GM23338 (cell line): Measurements from ENCODE around the gene ARHGAP10.

Source experiments
- CREB1 ChIP-seq: fragments of 250-450 bp; sonication (Bioruptor Pico); IDR thresholded peaks from 2 replicates; pipeline ENCODE4 v1.5.0; 2020; ENCODE audit warnings: low read depth, mild to moderate bottlenecking, moderate library complexity
- ETS1 ChIP-seq: IDR thresholded peaks from 2 replicates; pipeline ENCODE4 v1.6.1; 2016; ENCODE audit warnings: antibody characterized with exemption
- EZH2 ChIP-seq: fragments of 200-600 bp; sonication (generic); IDR thresholded peaks from one replicate; pipeline ENCODE4 v1.8.0; 2017; ENCODE audit warnings: antibody characterized with exemption, mild to moderate bottlenecking, low read depth; ENCODE audit not compliant: unreplicated experiment
- EZH2phosphoT487 ChIP-seq: fragments of 200-600 bp; sonication (generic); IDR thresholded peaks from one replicate; pipeline ENCODE4 v1.8.1; 2018; ENCODE audit warnings: antibody characterized with exemption; ENCODE audit not compliant: unreplicated experiment
- JUNB ChIP-seq: IDR thresholded peaks from one replicate; pipeline ENCODE4 v1.6.1; 2016; ENCODE audit warnings: antibody characterized with exemption; ENCODE audit not compliant: unreplicated experiment
- POLR2AphosphoS5 ChIP-seq: IDR thresholded peaks from 2 replicates; pipeline ENCODE4 v1.6.1; 2016; ENCODE audit warnings: antibody characterized with exemption, low read depth
- STAT1 ChIP-seq: IDR thresholded peaks from one replicate; pipeline ENCODE4 v1.6.1; 2016; ENCODE audit warnings: antibody characterized with exemption; ENCODE audit not compliant: unreplicated experiment
- ZNF462 ChIP-seq: fragments of 250-450 bp; sonication (Bioruptor Pico); IDR thresholded peaks from 2 replicates; pipeline ENCODE4 v1.5.0; 2020; ENCODE audit warnings: mild to moderate bottlenecking, moderate library complexity
- TF ChIP-seq, protein P1 (sequence below), 2 experiments: fragments of 200-600 bp in 1 of 2; sonication (generic) in 1 of 2; conservative IDR thresholded peaks; 2 replicates each; pipeline versions ENCODE4 v1.5.1 to v1.6.1; 2016 to 2017; ENCODE audit warnings: antibody characterized with exemption in 2 of 2, low read depth in 2 of 2, mild to moderate bottlenecking in 2 of 2, moderate library complexity in 1 of 2
- TF ChIP-seq, protein P2 (sequence below): IDR thresholded peaks from one replicate; pipeline ENCODE4 v1.6.1; 2018; ENCODE audit warnings: antibody characterized with exemption; ENCODE audit not compliant: unreplicated experiment

DNA sequence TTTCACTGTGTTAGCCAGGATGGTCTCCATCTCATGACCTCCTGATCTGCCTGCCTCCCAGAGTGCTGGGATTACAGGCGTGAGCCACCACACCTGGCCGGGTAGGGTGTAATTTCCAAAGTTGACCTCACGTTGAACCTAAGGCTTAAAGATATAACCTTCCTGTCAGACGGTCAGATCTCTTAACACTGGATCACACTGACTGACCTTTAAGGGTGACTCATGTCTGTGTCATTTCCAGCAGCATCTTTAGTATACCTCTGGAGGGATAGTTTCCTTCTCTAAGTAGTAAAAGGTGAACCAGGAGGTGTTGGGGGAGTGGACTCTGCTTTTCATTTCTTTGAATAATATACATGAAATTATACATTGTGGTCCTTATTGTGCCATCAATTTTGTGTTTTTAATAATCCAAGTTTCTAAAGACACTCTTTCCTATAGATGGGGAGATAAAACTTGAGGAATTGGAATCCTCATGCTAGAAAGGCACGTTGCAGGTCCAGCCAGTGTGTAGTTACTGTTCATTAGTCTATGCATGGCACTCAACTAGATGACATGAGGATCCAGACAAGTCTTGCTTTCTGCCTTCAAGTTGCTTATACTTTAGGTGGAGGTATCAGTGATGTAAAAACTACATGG lies 45.7 kb downstream of the ARHGAP10 start:
- TF ChIP-seq, protein P1, sequence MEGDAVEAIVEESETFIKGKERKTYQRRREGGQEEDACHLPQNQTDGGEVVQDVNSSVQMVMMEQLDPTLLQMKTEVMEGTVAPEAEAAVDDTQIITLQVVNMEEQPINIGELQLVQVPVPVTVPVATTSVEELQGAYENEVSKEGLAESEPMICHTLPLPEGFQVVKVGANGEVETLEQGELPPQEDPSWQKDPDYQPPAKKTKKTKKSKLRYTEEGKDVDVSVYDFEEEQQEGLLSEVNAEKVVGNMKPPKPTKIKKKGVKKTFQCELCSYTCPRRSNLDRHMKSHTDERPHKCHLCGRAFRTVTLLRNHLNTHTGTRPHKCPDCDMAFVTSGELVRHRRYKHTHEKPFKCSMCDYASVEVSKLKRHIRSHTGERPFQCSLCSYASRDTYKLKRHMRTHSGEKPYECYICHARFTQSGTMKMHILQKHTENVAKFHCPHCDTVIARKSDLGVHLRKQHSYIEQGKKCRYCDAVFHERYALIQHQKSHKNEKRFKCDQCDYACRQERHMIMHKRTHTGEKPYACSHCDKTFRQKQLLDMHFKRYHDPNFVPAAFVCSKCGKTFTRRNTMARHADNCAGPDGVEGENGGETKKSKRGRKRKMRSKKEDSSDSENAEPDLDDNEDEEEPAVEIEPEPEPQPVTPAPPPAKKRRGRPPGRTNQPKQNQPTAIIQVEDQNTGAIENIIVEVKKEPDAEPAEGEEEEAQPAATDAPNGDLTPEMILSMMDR (conservative IDR thresholded peaks at IDR 0.05; ENCODE audit: low read depth in 2 of 2): no peak
- no peak for TF ChIP-seq POLR2AphosphoS5
- TF ChIP-seq EZH2phosphoT487: no peak
- TF ChIP-seq, protein P2, sequence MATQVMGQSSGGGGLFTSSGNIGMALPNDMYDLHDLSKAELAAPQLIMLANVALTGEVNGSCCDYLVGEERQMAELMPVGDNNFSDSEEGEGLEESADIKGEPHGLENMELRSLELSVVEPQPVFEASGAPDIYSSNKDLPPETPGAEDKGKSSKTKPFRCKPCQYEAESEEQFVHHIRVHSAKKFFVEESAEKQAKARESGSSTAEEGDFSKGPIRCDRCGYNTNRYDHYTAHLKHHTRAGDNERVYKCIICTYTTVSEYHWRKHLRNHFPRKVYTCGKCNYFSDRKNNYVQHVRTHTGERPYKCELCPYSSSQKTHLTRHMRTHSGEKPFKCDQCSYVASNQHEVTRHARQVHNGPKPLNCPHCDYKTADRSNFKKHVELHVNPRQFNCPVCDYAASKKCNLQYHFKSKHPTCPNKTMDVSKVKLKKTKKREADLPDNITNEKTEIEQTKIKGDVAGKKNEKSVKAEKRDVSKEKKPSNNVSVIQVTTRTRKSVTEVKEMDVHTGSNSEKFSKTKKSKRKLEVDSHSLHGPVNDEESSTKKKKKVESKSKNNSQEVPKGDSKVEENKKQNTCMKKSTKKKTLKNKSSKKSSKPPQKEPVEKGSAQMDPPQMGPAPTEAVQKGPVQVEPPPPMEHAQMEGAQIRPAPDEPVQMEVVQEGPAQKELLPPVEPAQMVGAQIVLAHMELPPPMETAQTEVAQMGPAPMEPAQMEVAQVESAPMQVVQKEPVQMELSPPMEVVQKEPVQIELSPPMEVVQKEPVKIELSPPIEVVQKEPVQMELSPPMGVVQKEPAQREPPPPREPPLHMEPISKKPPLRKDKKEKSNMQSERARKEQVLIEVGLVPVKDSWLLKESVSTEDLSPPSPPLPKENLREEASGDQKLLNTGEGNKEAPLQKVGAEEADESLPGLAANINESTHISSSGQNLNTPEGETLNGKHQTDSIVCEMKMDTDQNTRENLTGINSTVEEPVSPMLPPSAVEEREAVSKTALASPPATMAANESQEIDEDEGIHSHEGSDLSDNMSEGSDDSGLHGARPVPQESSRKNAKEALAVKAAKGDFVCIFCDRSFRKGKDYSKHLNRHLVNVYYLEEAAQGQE: no peak
- no peak for TF ChIP-seq ZNF462 (CRISPR knock-in tag)
- no peak for TF ChIP-seq EZH2
- no peak for TF ChIP-seq CREB1 (CRISPR knock-in tag)
- TF ChIP-seq JUNB: no peak
- no peak for TF ChIP-seq STAT1
- no peak for TF ChIP-seq ETS1
